ENCODE results near the gene NEGR1. TPM values are rescaled to one million over a fixed set of nuclear protein-coding genes. Genes with fewer than 3 reads are reported as not detected.

The NEGR1 gene
- total RNA-seq, 4 donors from 2014 or later = 4.6 to 5.7 (median 5.0) TPM

GRCh38 chr1:71634159-71634558, 648.2 kb downstream of the NEGR1 start:
- H3K4me1 ChIP-seq = no peaks in the 10 kb centered on the region
- H3K4me3 ChIP-seq = no peak overlapping the region
- no peak for TF ChIP-seq POLR2A (IDR thresholded peaks at IDR 0.05)
- no peak for TF ChIP-seq CTCF (IDR thresholded peaks at IDR 0.05 in 4 of 5, conservative IDR thresholded peaks at IDR 0.05 in 1 of 5)
- intact Hi-C loops (cut with DNase I; ENCODE audit: low total_unique reads) (no loop called here), in situ Hi-C loops (cut with MboI; ENCODE audit: low sequenced_read_pairs in 4 of 4) (no loop called here)
- H3K9me3 ChIP-seq = no peaks in the 10 kb centered on the region
- no peak overlapping the region for H3K27ac ChIP-seq
- ATAC-seq = no peak
- no peaks in the 10 kb centered on the region for H3K27me3 ChIP-seq
- DNase-seq = no peak
- no peaks in the 10 kb centered on the region for H3K36me3 ChIP-seq

- DNase-seq (no peak), ATAC-seq (no peak)
- Histone ChIP-seq H3K9me3 (no peaks in the 10 kb centered on the region), H3K4me1 (no peaks in the 10 kb centered on the region), H3K27ac (no peak overlapping the region), H3K4me3 (no peak overlapping the region), H3K27me3 (no peaks in the 10 kb centered on the region), H3K36me3 (no peaks in the 10 kb centered on the region)
- no peak for TF ChIP-seq POLR2A (IDR thresholded peaks at IDR 0.05)
- no peak for TF ChIP-seq CTCF (IDR thresholded peaks at IDR 0.05 in 4 of 5, conservative IDR thresholded peaks at IDR 0.05 in 1 of 5)
- in situ Hi-C loops (cut with MboI; ENCODE audit: low sequenced_read_pairs in 4 of 4) (no loop called here), intact Hi-C loops (cut with DNase I; ENCODE audit: low total_unique reads) (no loop called here)
Observed at GRCh38 chr1:71630073-71630472, 652.3 kb downstream of the NEGR1 start.

GRCh38 chr1:71625004-71625403, 657.3 kb downstream of the NEGR1 start:
- Histone ChIP-seq H3K27ac (no peak overlapping the region), H3K4me3 (no peak overlapping the region), H3K4me1 (no peaks in the 10 kb centered on the region), H3K9me3 (no peaks in the 10 kb centered on the region), H3K27me3 (no peaks in the 10 kb centered on the region), H3K36me3 (no peaks in the 10 kb centered on the region)
- intact Hi-C loops (cut with DNase I; ENCODE audit: low total_unique reads) = no loop called here
- DNase-seq (no peak), ATAC-seq (no peak)
- TF ChIP-seq POLR2A (IDR thresholded peaks at IDR 0.05) (no peak), CTCF (IDR thresholded peaks at IDR 0.05 in 4 of 5, conservative IDR thresholded peaks at IDR 0.05 in 1 of 5) (no peak)
- in situ Hi-C loops (cut with MboI; ENCODE audit: low sequenced_read_pairs in 4 of 4) = no loop called here

- no peak overlapping the region for H3K4me3 ChIP-seq
- no peaks in the 10 kb centered on the region for H3K36me3 ChIP-seq
- in situ Hi-C loops (cut with MboI; ENCODE audit: low sequenced_read_pairs in 4 of 4) = no loop called here
- H3K27ac ChIP-seq = no peak overlapping the region
- TF ChIP-seq POLR2A (IDR thresholded peaks at IDR 0.05) = no peak
- no peak for TF ChIP-seq CTCF (IDR thresholded peaks at IDR 0.05 in 4 of 5, conservative IDR thresholded peaks at IDR 0.05 in 1 of 5)
- intact Hi-C loops (cut with DNase I; ENCODE audit: low total_unique reads) = no loop called here
- no peak for DNase-seq
- H3K4me1 ChIP-seq = no peaks in the 10 kb centered on the region
- ATAC-seq = no peak
- H3K9me3 ChIP-seq = no peaks in the 10 kb centered on the region
- no peaks in the 10 kb centered on the region for H3K27me3 ChIP-seq
Observed at GRCh38 chr1:71623888-71624287, 658.5 kb downstream of the NEGR1 start.

GRCh38 chr1:71621785-71622184, 660.6 kb downstream of the NEGR1 start:
- Histone ChIP-seq H3K36me3 (no peaks in the 10 kb centered on the region), H3K4me1 (no peaks in the 10 kb centered on the region), H3K9me3 (no peaks in the 10 kb centered on the region), H3K27ac (no peak overlapping the region), H3K27me3 (no peaks in the 10 kb centered on the region), H3K4me3 (no peak overlapping the region)
- no peak for ATAC-seq
- intact Hi-C loops (cut with DNase I; ENCODE audit: low total_unique reads) (no loop called here), in situ Hi-C loops (cut with MboI; ENCODE audit: low sequenced_read_pairs in 4 of 4) (no loop called here)
- no peak for DNase-seq
- TF ChIP-seq POLR2A (IDR thresholded peaks at IDR 0.05) (no peak), CTCF (IDR thresholded peaks at IDR 0.05 in 4 of 5, conservative IDR thresholded peaks at IDR 0.05 in 1 of 5) (no peak)
